Breast epithelium (tissue), 3 donors: ENCODE data around the gene GALM.

Source experiments
- CTCF ChIP-seq, 3 donors: fragments of 450-650 bp; IDR thresholded peaks; one replicate each; pipeline ENCODE4 v1.5.1; 2016 to 2017; ENCODE audit warnings: antibody characterized with exemption in 3 of 3, mild to moderate bottlenecking in 3 of 3, moderate library complexity in 3 of 3
- POLR2A ChIP-seq: fragments of 450-650 bp; IDR thresholded peaks from one replicate; pipeline ENCODE4 v1.6.1; 2016; ENCODE audit warnings: antibody characterized with exemption, mild to moderate bottlenecking, moderate library complexity
- POLR2AphosphoS5 ChIP-seq, 3 donors: sonication (generic); formaldehyde crosslinking; IDR thresholded peaks; one replicate each; pipeline ENCODE4 v1.6.1; 2017; ENCODE audit warnings: antibody characterized with exemption in 3 of 3

- TF ChIP-seq CTCF (IDR thresholded peaks at IDR 0.05) (no peak), POLR2AphosphoS5 (IDR thresholded peaks at IDR 0.05) (no peak), POLR2A (no peak)
Observed at GRCh38 chr2:38700881-38701458, 35.1 kb downstream of the GALM start.
